Fibroblast of skin of right quadriceps (primary cell): ENCODE measurements around the gene SNRNP70.
"Not testable (repeated sequence)": the region's sequence is repeated elsewhere in the genome, so short reads cannot be mapped to it uniquely, and the experiment has no call there.

Experiments used
- DNase-seq: peaks from one replicate; pipeline ENCODE4 v3.0.0-alpha.2; 2013

SNRNP70 gene

GRCh38 chr19:49121841-49122240, 36.6 kb downstream of the SNRNP70 start:
- not testable (repeated sequence) for DNase-seq

- DNase-seq = not testable (repeated sequence)
These were observed 38.0 kb downstream of the SNRNP70 start for GRCh38 chr19:49123285-49123684.

- no peak for DNase-seq
These were observed 39.9 kb downstream of the SNRNP70 start for GRCh38 chr19:49125025-49125731.

- no peak for DNase-seq
These were observed 41.3 kb downstream of the SNRNP70 start for GRCh38 chr19:49126575-49126974.

GRCh38 chr19:49127225-49127624, 42.0 kb downstream of the SNRNP70 start:
- not testable (repeated sequence) for DNase-seq

GRCh38 chr19:49127674-49128544, 42.7 kb downstream of the SNRNP70 start:
- DNase-seq = peak; percentile 97

GRCh38 chr19:49128545-49129237, 43.4 kb downstream of the SNRNP70 start:
- no peak for DNase-seq

- DNase-seq = peak; percentile 48
These were observed 44.0 kb downstream of the SNRNP70 start for GRCh38 chr19:49129238-49129583.

GRCh38 chr19:49130325-49130724, 45.1 kb downstream of the SNRNP70 start:
- no peak for DNase-seq

- no peak for DNase-seq
These were observed 47.8 kb downstream of the SNRNP70 start for GRCh38 chr19:49132974-49133609.

GRCh38 chr19:49133621-49134454, 48.6 kb downstream of the SNRNP70 start:
- peak; percentile 58 for DNase-seq

GRCh38 chr19:49135686-49136085, 50.4 kb downstream of the SNRNP70 start:
- DNase-seq = no peak

GRCh38 chr19:49136771-49137171, 51.5 kb downstream of the SNRNP70 start:
- DNase-seq = no peak

- DNase-seq = no peak
These were observed 55.7 kb downstream of the SNRNP70 start for GRCh38 chr19:49140951-49141350.

- no peak for DNase-seq
These were observed 56.1 kb downstream of the SNRNP70 start for GRCh38 chr19:49141352-49141751.

GRCh38 chr19:49142866-49143335, 57.6 kb downstream of the SNRNP70 start:
- peak; percentile 90 for DNase-seq

GRCh38 chr19:49145573-49146407, 60.5 kb downstream of the SNRNP70 start:
- DNase-seq = peak; percentile 77

- not testable (repeated sequence) for DNase-seq
These were observed 61.1 kb downstream of the SNRNP70 start for GRCh38 chr19:49146408-49146770.

- DNase-seq = no peak
These were observed 62.9 kb downstream of the SNRNP70 start for GRCh38 chr19:49148044-49148682.
